ENCODE data around the gene BAZ1B.

DNA sequence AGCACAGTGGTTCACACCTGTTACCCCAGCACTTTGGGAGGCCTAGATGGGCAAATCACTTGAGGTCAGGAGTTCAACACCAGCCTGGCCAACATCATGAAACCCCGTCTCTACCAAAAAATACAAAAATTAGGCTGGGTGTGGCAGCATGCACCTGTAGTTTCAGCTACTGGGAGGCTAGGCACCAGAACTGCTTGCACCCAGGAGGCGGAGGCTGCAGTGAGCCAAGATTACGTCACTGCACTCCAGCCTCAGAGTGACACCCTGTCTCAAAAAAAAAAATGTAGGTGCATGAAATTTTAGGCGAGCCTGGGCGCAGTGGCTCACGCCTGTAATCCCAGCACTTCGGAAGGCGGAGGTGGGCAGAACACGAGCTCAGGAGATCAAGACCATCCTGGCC, 25.7 kb upstream of the BAZ1B start:
- TF ChIP-seq CTCF (IDR thresholded peaks at IDR 0.05; ENCODE audit: low read depth, low read length, poor library complexity, severe bottlenecking) (no peak), EZH2phosphoT487 (IDR thresholded peaks at IDR 0.05; ENCODE audit: borderline replicate concordance, low read length) (no peak)
